Measurements from ENCODE around the gene SLC35B2.

SLC35B2 gene

DNA sequence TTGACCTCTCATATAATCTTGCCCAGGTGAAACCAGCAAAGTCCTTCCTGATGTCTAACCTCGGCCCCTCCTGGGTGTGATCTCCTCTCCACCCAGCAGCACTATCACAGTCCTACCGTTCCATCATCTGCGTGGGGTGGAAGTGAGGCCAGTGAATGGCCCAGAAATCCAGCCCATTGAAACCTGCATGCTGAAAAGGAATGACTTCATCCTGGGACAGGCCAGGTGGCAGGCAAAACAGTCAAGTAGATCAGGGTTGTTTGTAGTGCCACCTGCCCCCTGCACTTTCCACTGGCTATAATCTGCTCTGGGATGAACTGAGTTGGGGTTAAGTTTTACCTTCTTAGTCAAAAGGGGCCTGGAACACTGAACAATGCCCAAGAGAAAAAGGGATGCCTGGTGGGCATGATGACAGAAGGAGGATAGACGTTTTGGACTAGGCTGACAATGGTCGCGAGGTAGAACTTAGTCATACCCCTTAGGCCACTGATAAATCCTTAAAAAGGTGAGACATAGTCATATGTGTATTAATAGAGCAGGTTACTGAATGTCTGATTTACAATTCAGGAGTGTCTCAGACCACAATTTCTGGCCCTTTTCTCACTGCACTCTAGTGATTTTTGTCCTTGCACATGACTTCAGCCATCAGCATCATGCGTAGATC lies 18.5 kb downstream of the SLC35B2 start:
- TF ChIP-seq, protein P1, sequence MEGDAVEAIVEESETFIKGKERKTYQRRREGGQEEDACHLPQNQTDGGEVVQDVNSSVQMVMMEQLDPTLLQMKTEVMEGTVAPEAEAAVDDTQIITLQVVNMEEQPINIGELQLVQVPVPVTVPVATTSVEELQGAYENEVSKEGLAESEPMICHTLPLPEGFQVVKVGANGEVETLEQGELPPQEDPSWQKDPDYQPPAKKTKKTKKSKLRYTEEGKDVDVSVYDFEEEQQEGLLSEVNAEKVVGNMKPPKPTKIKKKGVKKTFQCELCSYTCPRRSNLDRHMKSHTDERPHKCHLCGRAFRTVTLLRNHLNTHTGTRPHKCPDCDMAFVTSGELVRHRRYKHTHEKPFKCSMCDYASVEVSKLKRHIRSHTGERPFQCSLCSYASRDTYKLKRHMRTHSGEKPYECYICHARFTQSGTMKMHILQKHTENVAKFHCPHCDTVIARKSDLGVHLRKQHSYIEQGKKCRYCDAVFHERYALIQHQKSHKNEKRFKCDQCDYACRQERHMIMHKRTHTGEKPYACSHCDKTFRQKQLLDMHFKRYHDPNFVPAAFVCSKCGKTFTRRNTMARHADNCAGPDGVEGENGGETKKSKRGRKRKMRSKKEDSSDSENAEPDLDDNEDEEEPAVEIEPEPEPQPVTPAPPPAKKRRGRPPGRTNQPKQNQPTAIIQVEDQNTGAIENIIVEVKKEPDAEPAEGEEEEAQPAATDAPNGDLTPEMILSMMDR (IDR thresholded peaks at IDR 0.05; ENCODE audit: poor library complexity, severe bottlenecking) = no peak
- Histone ChIP-seq H3K27ac (ENCODE audit: poor library complexity, severe bottlenecking) (peak overlapping the region; percentile 64), H3K4me3 (ENCODE audit: severe bottlenecking) (no peak overlapping the region), H3K4me1 (ENCODE audit: insufficient read depth, poor library complexity, severe bottlenecking) (peaks cover 7% of the 10 kb centered on the region), H3K36me3 (ENCODE audit: low read depth) (peaks cover 7% of the 10 kb centered on the region; the same call in 1 of the 2 replicates), H3K9me3 (ENCODE audit: severe bottlenecking) (no peaks in the 10 kb centered on the region), H3K27me3 (ENCODE audit: insufficient read depth, poor library complexity, severe bottlenecking) (no peaks in the 10 kb centered on the region)
- DNase-seq (ENCODE audit: low spot score) (no peak), ATAC-seq (ENCODE audit: low read depth) (no peak)

DNA sequence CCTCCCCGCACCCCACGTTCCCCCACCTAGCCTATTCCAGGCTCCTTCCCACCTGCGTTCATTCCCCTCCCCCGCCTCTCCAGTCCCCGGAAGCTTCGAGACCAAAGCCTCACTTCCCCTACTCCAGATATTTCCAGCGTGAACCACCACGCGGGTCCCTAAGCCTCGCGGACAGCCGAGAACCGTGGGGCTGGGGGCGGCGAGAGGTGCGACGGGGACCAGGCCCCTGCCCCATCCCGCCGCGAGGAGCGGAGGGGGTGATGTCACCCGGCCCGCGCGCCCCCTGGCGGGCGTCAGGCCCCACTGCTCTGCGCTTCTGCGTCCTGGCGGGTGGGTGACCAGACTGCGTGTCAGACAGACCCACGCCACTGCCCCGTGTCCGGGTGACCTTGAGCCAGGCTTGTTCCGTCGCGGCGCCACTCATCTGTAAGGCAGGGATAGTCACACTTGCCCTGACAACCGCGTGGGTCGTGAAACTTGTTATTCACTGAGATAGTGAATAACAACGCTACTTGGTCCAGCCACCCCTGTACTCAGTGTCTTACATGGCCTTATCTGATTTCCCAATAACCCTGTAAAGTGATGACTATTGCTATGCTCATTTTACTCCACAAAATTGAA lies 19.4 kb downstream of the SLC35B2 start:
- H3K27ac ChIP-seq (ENCODE audit: poor library complexity, severe bottlenecking) = peak overlapping the region; percentile 64
- peak; percentile 73 for DNase-seq (ENCODE audit: low spot score)
- H3K4me3 ChIP-seq (ENCODE audit: severe bottlenecking) = peak overlapping the region; percentile 39

DNA sequence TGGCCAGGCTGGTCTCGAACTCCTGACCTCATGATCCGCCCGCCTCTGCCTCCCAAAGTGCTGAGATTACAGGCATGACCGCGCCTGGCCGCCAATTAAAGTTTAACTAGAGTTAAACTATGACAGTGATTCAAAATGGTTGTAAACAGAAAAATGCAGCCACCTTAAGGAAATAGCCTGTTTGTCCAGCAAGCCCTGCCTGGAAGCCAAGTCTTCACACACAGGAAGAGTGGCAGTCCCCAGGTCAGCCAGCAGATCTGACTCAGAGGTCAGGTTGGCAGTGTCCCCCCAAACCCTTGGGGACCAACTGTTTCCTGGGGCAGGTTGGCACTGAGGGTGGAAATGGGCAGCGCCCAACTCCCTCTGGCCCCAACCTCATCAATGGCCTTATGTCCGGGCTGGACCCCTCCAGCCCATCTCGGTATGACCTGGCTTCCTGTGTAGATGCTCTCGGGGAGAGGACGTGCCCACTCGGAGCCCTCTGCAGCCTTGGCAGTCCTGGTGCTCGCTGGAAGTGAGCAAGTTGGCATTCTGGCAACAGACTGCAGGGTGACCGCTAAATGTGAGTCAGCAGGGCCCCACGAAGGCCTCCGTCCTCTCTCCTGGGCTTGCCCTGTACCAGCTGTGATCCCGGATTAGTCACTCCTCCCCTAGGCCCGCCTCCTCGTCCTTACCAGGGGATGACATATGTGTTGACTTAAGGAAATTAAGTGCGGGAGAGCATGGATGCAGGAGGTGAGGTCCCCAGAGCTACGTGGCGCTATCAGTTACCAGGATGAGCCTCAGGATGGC lies 20.1 kb downstream of the SLC35B2 start:
- Histone ChIP-seq H3K4me1 (ENCODE audit: insufficient read depth, poor library complexity, severe bottlenecking) (peaks cover 7% of the 10 kb centered on the region), H3K27ac (ENCODE audit: poor library complexity, severe bottlenecking) (peak overlapping the region; percentile 64), H3K9me3 (ENCODE audit: severe bottlenecking) (no peaks in the 10 kb centered on the region), H3K36me3 (ENCODE audit: low read depth) (peaks cover 11% of the 10 kb centered on the region; the same call in 1 of the 2 replicates), H3K4me3 (ENCODE audit: severe bottlenecking) (peak overlapping the region; percentile 39), H3K27me3 (ENCODE audit: insufficient read depth, poor library complexity, severe bottlenecking) (no peaks in the 10 kb centered on the region)
- ATAC-seq (ENCODE audit: low read depth) (peak; percentile 93), DNase-seq (ENCODE audit: low spot score) (peak; percentile 97)
- TF ChIP-seq, protein P1 (IDR thresholded peaks at IDR 0.05; ENCODE audit: poor library complexity, severe bottlenecking) = no peak

More for the DNA sequence above, 19.4 kb downstream of the SLC35B2 start:
- TF ChIP-seq, protein P1 (IDR thresholded peaks at IDR 0.05; ENCODE audit: poor library complexity, severe bottlenecking) = peak; percentile 96
- peak; percentile 62 for ATAC-seq (ENCODE audit: low read depth)
- no peaks in the 10 kb centered on the region for H3K27me3 ChIP-seq (ENCODE audit: insufficient read depth, poor library complexity, severe bottlenecking)
- peaks cover 7% of the 10 kb centered on the region; the same call in 1 of the 2 replicates for H3K36me3 ChIP-seq (ENCODE audit: low read depth)
- peaks cover 7% of the 10 kb centered on the region for H3K4me1 ChIP-seq (ENCODE audit: insufficient read depth, poor library complexity, severe bottlenecking)
- no peaks in the 10 kb centered on the region for H3K9me3 ChIP-seq (ENCODE audit: severe bottlenecking)

DNA sequence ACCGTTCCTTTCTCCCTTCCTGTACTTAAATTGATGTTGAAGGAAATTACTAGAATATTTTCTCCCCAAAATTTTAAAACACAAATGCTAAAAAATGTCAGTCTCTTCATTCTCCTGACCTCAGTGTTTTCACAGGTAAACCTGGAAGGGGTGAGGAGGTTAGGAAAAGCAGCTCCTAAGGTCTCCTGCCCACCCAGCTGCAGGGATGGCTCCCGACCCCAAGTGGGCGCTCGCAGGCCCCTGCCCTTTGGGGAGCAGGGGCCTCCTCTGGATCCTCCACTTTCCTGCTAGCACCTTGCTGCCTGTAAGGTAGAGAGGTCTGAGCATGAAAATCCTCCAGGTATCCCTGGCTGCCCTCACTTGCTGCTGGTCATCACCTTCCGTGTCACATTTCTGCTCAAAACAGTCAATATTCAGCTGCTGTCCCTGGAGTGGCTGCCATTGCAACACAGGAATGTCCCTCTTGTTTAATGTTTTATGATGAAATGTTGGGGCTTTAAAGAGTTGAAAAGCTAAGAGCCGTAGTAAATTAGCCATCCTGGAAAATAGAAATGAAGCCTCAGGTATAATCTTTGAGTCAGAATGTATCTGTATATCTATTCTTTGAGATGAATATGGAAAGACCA lies 21.3 kb downstream of the SLC35B2 start:
- Histone ChIP-seq H3K4me1 (ENCODE audit: insufficient read depth, poor library complexity, severe bottlenecking) (peaks cover 7% of the 10 kb centered on the region), H3K36me3 (ENCODE audit: low read depth) (peaks cover 23% of the 10 kb centered on the region), H3K9me3 (ENCODE audit: severe bottlenecking) (no peaks in the 10 kb centered on the region), H3K27me3 (ENCODE audit: insufficient read depth, poor library complexity, severe bottlenecking) (no peaks in the 10 kb centered on the region), H3K27ac (ENCODE audit: poor library complexity, severe bottlenecking) (peak overlapping the region; percentile 64), H3K4me3 (ENCODE audit: severe bottlenecking) (no peak overlapping the region)
- TF ChIP-seq, protein P1 (IDR thresholded peaks at IDR 0.05; ENCODE audit: poor library complexity, severe bottlenecking) = no peak
- no peak for DNase-seq (ENCODE audit: low spot score)
- no peak for ATAC-seq (ENCODE audit: low read depth)
